ENCODE results near the gene KIRREL3. TPM values are rescaled to one million over a fixed set of nuclear protein-coding genes. Genes with fewer than 3 reads are reported as not detected.

Gene KIRREL3
- total RNA-seq, 5 donors from 2014 or later (not counting 1 experiment from before 2014, with no cell fraction given): not detected

- no peaks in the 10 kb centered on the region for H3K36me3 Mint-ChIP-seq
- no peak overlapping the region for H3K4me3 Mint-ChIP-seq
- ChIA-PET CTCF (no interaction called here), POLR2A (no interaction called here)
- Histone ChIP-seq H3K36me3 (ENCODE audit: control insufficient read depth in 2 of 2, extremely low read depth in 1 of 2, insufficient read depth in 1 of 2, low read length in 1 of 2) (no peaks in the 10 kb centered on the region), H3K4me3 (ENCODE audit: control insufficient read depth in 1 of 2, extremely low read depth in 1 of 2, low read length in 1 of 2) (no peak overlapping the region), H3K27me3 (replicated peaks in 1 of 2; ENCODE audit: control insufficient read depth in 2 of 2, extremely low read depth in 1 of 2, insufficient read depth in 2 of 2, low read length in 1 of 2) (peaks cover 0 to 4% of the 10 kb centered on the region in 2 experiments), H3K9me3 (no peaks in the 10 kb centered on the region), H3K27ac (ENCODE audit: low read length) (no peak overlapping the region), H3K4me1 (ENCODE audit: control insufficient read depth in 1 of 2, extremely low read depth in 1 of 2, insufficient read depth in 2 of 2, low read length in 2 of 2) (no peaks in the 10 kb centered on the region)
- H3K27me3 Mint-ChIP-seq: peaks cover 0 to 4% of the 10 kb centered on the region in 2 donors
- H3K9me3 Mint-ChIP-seq: no peaks in the 10 kb centered on the region
- H3K27ac Mint-ChIP-seq: no peak overlapping the region
- no peaks in the 10 kb centered on the region for H3K4me1 Mint-ChIP-seq
- DNase-seq (no peak), ATAC-seq (replicated peaks in 1 of 4) (no peak)
- WGBS (ENCODE audit: insufficient coverage): 88% methylated on average over 3 of the region's 7 CpGs
Measured at GRCh38 chr11:126943316-126943715, 57.3 kb downstream of the KIRREL3 start.

GRCh38 chr11:126942146-126942545 is 58.4 kb downstream of the KIRREL3 start:
- Mint-ChIP-seq H3K4me1 (no peaks in the 10 kb centered on the region), H3K4me3 (no peak overlapping the region), H3K27me3 (peaks cover 0 to 4% of the 10 kb centered on the region in 2 donors), H3K27ac (no peak overlapping the region), H3K36me3 (no peaks in the 10 kb centered on the region), H3K9me3 (no peaks in the 10 kb centered on the region)
- H3K27ac ChIP-seq (ENCODE audit: low read length): no peak overlapping the region
- peaks cover 0 to 4% of the 10 kb centered on the region in 2 experiments for H3K27me3 ChIP-seq (replicated peaks in 1 of 2; ENCODE audit: control insufficient read depth in 2 of 2, extremely low read depth in 1 of 2, insufficient read depth in 2 of 2, low read length in 1 of 2)
- no peaks in the 10 kb centered on the region for H3K9me3 ChIP-seq
- WGBS (ENCODE audit: insufficient coverage): 90% methylated on average over 4 of the region's 4 CpGs
- H3K36me3 ChIP-seq (ENCODE audit: control insufficient read depth in 2 of 2, extremely low read depth in 1 of 2, insufficient read depth in 1 of 2, low read length in 1 of 2): no peaks in the 10 kb centered on the region
- ChIA-PET POLR2A (no interaction called here), CTCF (no interaction called here)
- no peak for ATAC-seq (replicated peaks in 1 of 4)
- no peak overlapping the region for H3K4me3 ChIP-seq (ENCODE audit: control insufficient read depth in 1 of 2, extremely low read depth in 1 of 2, low read length in 1 of 2)
- no peak for DNase-seq
- no peaks in the 10 kb centered on the region for H3K4me1 ChIP-seq (ENCODE audit: control insufficient read depth in 1 of 2, extremely low read depth in 1 of 2, insufficient read depth in 2 of 2, low read length in 2 of 2)

DNA sequence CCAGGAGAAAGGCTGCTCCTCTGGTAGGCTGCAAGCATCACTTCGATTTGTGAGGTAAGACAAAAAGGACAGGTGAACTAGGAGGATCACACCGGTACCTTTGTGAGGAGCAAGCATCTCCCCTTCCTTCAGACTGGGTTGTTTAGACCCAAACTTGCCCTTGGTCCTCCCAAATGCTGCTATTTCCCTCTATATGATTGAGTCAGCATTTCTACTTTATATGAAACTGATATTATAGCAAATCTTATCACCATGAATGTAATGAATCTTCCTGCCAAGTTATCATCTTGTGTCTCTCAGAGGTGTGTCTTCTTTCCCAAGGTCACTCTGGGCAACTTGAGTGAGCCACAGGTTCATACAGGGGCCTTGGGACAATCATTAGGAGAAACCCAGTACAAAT is 61.0 kb downstream of the KIRREL3 start:
- H3K4me1 Mint-ChIP-seq: no peaks in the 10 kb centered on the region
- H3K4me3 Mint-ChIP-seq: no peak overlapping the region
- no peaks in the 10 kb centered on the region for H3K36me3 Mint-ChIP-seq
- CTCF ChIA-PET: no interaction called here
- Histone ChIP-seq H3K4me1 (ENCODE audit: control insufficient read depth in 1 of 2, extremely low read depth in 1 of 2, insufficient read depth in 2 of 2, low read length in 2 of 2) (no peaks in the 10 kb centered on the region), H3K27ac (ENCODE audit: low read length) (no peak overlapping the region), H3K9me3 (no peaks in the 10 kb centered on the region), H3K27me3 (replicated peaks in 1 of 2; ENCODE audit: control insufficient read depth in 2 of 2, extremely low read depth in 1 of 2, insufficient read depth in 2 of 2, low read length in 1 of 2) (peaks cover 0 to 4% of the 10 kb centered on the region in 2 experiments), H3K36me3 (ENCODE audit: control insufficient read depth in 2 of 2, extremely low read depth in 1 of 2, insufficient read depth in 1 of 2, low read length in 1 of 2) (no peaks in the 10 kb centered on the region), H3K4me3 (ENCODE audit: control insufficient read depth in 1 of 2, extremely low read depth in 1 of 2, low read length in 1 of 2) (no peak overlapping the region)
- POLR2A ChIA-PET: no interaction called here
- no peak overlapping the region for H3K27ac Mint-ChIP-seq
- no peak for DNase-seq
- ATAC-seq (replicated peaks in 1 of 4): no peak
- no peaks in the 10 kb centered on the region for H3K9me3 Mint-ChIP-seq
- WGBS (ENCODE audit: insufficient coverage): 33% methylated on average over 1 of the region's 2 CpGs
- H3K27me3 Mint-ChIP-seq: peaks cover 0 to 4% of the 10 kb centered on the region in 2 donors

- 88% methylated on average over 3 of the region's 4 CpGs for WGBS (ENCODE audit: insufficient coverage)
- no peaks in the 10 kb centered on the region for H3K36me3 Mint-ChIP-seq
- ChIA-PET POLR2A (no interaction called here), CTCF (no interaction called here)
- Histone ChIP-seq H3K27me3 (replicated peaks in 1 of 2; ENCODE audit: control insufficient read depth in 2 of 2, extremely low read depth in 1 of 2, insufficient read depth in 2 of 2, low read length in 1 of 2) (no peaks in the 10 kb centered on the region), H3K27ac (ENCODE audit: low read length) (no peak overlapping the region), H3K36me3 (ENCODE audit: control insufficient read depth in 2 of 2, extremely low read depth in 1 of 2, insufficient read depth in 1 of 2, low read length in 1 of 2) (no peaks in the 10 kb centered on the region), H3K4me1 (ENCODE audit: control insufficient read depth in 1 of 2, extremely low read depth in 1 of 2, insufficient read depth in 2 of 2, low read length in 2 of 2) (no peaks in the 10 kb centered on the region), H3K9me3 (no peaks in the 10 kb centered on the region), H3K4me3 (ENCODE audit: control insufficient read depth in 1 of 2, extremely low read depth in 1 of 2, low read length in 1 of 2) (no peak overlapping the region)
- H3K4me1 Mint-ChIP-seq: no peaks in the 10 kb centered on the region
- H3K27ac Mint-ChIP-seq: no peak overlapping the region
- no peaks in the 10 kb centered on the region for H3K9me3 Mint-ChIP-seq
- no peak for ATAC-seq (replicated peaks in 1 of 4)
- H3K27me3 Mint-ChIP-seq: peaks cover 0 to 4% of the 10 kb centered on the region in 2 donors
- no peak overlapping the region for H3K4me3 Mint-ChIP-seq
- DNase-seq: no peak
Measured at GRCh38 chr11:126938718-126939117, 61.9 kb downstream of the KIRREL3 start.

GRCh38 chr11:126930091-126930841 is 70.3 kb downstream of the KIRREL3 start:
- DNase-seq (no peak), ATAC-seq (replicated peaks in 1 of 4) (no peak)
- POLR2A ChIA-PET: interaction anchor here in 1 of 2 donors (0.6 kb wide), 1 partner anchor 174 kb away, joined by 10 read pairs; no protein-coding TSS in a partner anchor
- H3K4me1 Mint-ChIP-seq: no peaks in the 10 kb centered on the region
- H3K27ac Mint-ChIP-seq: no peak overlapping the region
- CTCF ChIA-PET: no interaction called here
- Histone ChIP-seq H3K4me3 (ENCODE audit: control insufficient read depth in 1 of 2, extremely low read depth in 1 of 2, low read length in 1 of 2) (no peak overlapping the region), H3K27me3 (replicated peaks in 1 of 2; ENCODE audit: control insufficient read depth in 2 of 2, extremely low read depth in 1 of 2, insufficient read depth in 2 of 2, low read length in 1 of 2) (peaks cover 0 to 13% of the 10 kb centered on the region in 2 experiments), H3K4me1 (ENCODE audit: control insufficient read depth in 1 of 2, extremely low read depth in 1 of 2, insufficient read depth in 2 of 2, low read length in 2 of 2) (no peaks in the 10 kb centered on the region), H3K9me3 (no peaks in the 10 kb centered on the region), H3K36me3 (ENCODE audit: control insufficient read depth in 2 of 2, extremely low read depth in 1 of 2, insufficient read depth in 1 of 2, low read length in 1 of 2) (no peaks in the 10 kb centered on the region), H3K27ac (ENCODE audit: low read length) (no peak overlapping the region)
- H3K27me3 Mint-ChIP-seq: peaks cover 10 to 16% of the 10 kb centered on the region in 2 donors
- H3K4me3 Mint-ChIP-seq: no peak overlapping the region
- H3K36me3 Mint-ChIP-seq: no peaks in the 10 kb centered on the region
- H3K9me3 Mint-ChIP-seq: no peaks in the 10 kb centered on the region
- 85% methylated on average over 2 of the region's 4 CpGs for WGBS (ENCODE audit: insufficient coverage)

DNA sequence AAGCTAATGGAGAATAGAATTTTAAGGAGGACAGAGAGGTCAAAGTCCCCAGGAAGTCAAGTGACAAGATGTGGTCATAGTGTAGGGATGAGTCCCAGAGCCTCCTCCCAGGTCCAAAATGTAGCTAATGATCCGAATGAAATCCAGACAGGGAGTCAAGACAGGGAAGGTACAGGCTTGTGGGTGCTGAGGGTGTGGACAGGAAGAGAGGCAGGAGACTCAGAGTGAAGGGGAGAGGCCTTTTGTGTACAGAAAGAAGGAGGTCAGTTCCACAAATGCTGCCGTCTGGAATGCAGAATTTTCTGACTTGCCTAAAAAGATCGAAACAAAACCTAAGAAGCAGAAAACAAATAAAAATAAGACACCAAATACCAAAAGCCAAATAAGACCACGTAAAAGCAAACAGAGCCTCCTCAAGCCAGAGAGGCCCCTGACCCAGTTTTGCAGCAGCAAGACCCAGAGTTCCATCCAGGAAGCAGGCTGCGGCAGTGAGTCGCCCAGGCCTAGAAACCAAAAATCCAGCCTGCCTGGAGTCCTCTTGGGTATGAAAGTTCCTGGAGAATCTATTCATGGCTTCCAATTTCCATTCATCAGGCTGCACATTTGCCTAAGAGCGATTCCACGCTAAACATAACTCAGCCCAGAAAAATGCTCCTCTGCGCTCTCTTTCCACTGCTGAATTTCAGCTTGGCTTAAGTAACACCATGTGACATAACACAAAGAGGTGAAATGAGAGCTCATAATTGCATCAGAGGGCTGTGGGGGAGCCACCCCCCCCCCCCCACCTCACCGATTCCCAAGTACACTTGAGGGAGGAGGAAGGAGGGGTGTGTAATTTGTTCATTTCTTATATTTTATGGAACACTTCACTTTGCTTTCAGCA is 71.2 kb downstream of the KIRREL3 start:
- no peaks in the 10 kb centered on the region for H3K9me3 ChIP-seq
- ATAC-seq (replicated peaks in 1 of 4): no peak
- Mint-ChIP-seq H3K9me3 (no peaks in the 10 kb centered on the region), H3K4me3 (no peak overlapping the region), H3K4me1 (no peaks in the 10 kb centered on the region), H3K36me3 (no peaks in the 10 kb centered on the region), H3K27ac (no peak overlapping the region), H3K27me3 (peaks cover 10 to 16% of the 10 kb centered on the region in 2 donors)
- H3K4me3 ChIP-seq (ENCODE audit: control insufficient read depth in 1 of 2, extremely low read depth in 1 of 2, low read length in 1 of 2): no peak overlapping the region
- H3K36me3 ChIP-seq (ENCODE audit: control insufficient read depth in 2 of 2, extremely low read depth in 1 of 2, insufficient read depth in 1 of 2, low read length in 1 of 2): no peaks in the 10 kb centered on the region
- peaks cover 0 to 16% of the 10 kb centered on the region in 2 experiments for H3K27me3 ChIP-seq (replicated peaks in 1 of 2; ENCODE audit: control insufficient read depth in 2 of 2, extremely low read depth in 1 of 2, insufficient read depth in 2 of 2, low read length in 1 of 2)
- no peak for DNase-seq
- ChIA-PET POLR2A (no interaction called here), CTCF (interaction anchor here in 1 of 2 donors (0.5 kb wide), 1 partner anchor 497 kb away, joined by 3 read pairs; no protein-coding TSS in a partner anchor)
- 89% methylated on average over 4 of the region's 10 CpGs for WGBS (ENCODE audit: insufficient coverage)
- H3K4me1 ChIP-seq (ENCODE audit: control insufficient read depth in 1 of 2, extremely low read depth in 1 of 2, insufficient read depth in 2 of 2, low read length in 2 of 2): no peaks in the 10 kb centered on the region
- H3K27ac ChIP-seq (ENCODE audit: low read length): no peak overlapping the region
